ENCODE results near the gene CAPN15.

The CAPN15 gene

GRCh38 chr16:557463-558297, 30.2 kb downstream of the CAPN15 start:
- H4K20me1 ChIP-seq (ENCODE audit: insufficient read depth), result no peaks in the 10 kb centered on the region
- H3K4me2 ChIP-seq, result no peak overlapping the region
- no peak for TF ChIP-seq CTCF (conservative IDR thresholded peaks at IDR 0.05; ENCODE audit: low read depth, low read length)

GRCh38 chr16:558298-559020, 30.9 kb downstream of the CAPN15 start:
- H3K27ac ChIP-seq, result no peak overlapping the region
- no peak for TF ChIP-seq CTCF (conservative IDR thresholded peaks at IDR 0.05; ENCODE audit: low read depth, low read length)
- no peaks in the 10 kb centered on the region for H4K20me1 ChIP-seq (ENCODE audit: insufficient read depth)
- H3K36me3 ChIP-seq (ENCODE audit: insufficient read depth), result no peaks in the 10 kb centered on the region
- H3K79me2 ChIP-seq (ENCODE audit: insufficient read depth, low read depth), result no peaks in the 10 kb centered on the region
- no peak overlapping the region for H2AFZ ChIP-seq (ENCODE audit: low read depth)
- H3K9ac ChIP-seq, result no peak overlapping the region
- H3K4me3 ChIP-seq (IDR thresholded peaks at IDR 0.05; ENCODE audit: insufficient read depth, low read depth, low read length), result no peak overlapping the region
- H3K4me1 ChIP-seq (ENCODE audit: low read depth, poor library complexity, severe bottlenecking), result no peaks in the 10 kb centered on the region
- no peak overlapping the region for H3K4me2 ChIP-seq
- H3K27me3 ChIP-seq (ENCODE audit: insufficient read depth, low read depth), result peaks cover 36% of the 10 kb centered on the region

More at GRCh38 chr16:557463-558297, 30.2 kb downstream of the CAPN15 start:
- Histone ChIP-seq H2AFZ (ENCODE audit: low read depth) (no peak overlapping the region), H3K27ac (no peak overlapping the region), H3K4me3 (IDR thresholded peaks at IDR 0.05; ENCODE audit: insufficient read depth, low read depth, low read length) (no peak overlapping the region), H3K4me1 (ENCODE audit: low read depth, poor library complexity, severe bottlenecking) (no peaks in the 10 kb centered on the region), H3K36me3 (ENCODE audit: insufficient read depth) (no peaks in the 10 kb centered on the region), H3K27me3 (ENCODE audit: insufficient read depth, low read depth) (peaks cover 35% of the 10 kb centered on the region), H3K79me2 (ENCODE audit: insufficient read depth, low read depth) (no peaks in the 10 kb centered on the region), H3K9ac (no peak overlapping the region)

- no peak overlapping the region for H3K27ac ChIP-seq
- no peak for TF ChIP-seq CTCF (conservative IDR thresholded peaks at IDR 0.05; ENCODE audit: low read depth, low read length)
- no peak overlapping the region for H2AFZ ChIP-seq (ENCODE audit: low read depth)
- no peak overlapping the region for H3K4me2 ChIP-seq
- H3K4me1 ChIP-seq (ENCODE audit: low read depth, poor library complexity, severe bottlenecking), result no peaks in the 10 kb centered on the region
- no peaks in the 10 kb centered on the region for H3K36me3 ChIP-seq (ENCODE audit: insufficient read depth)
- H3K27me3 ChIP-seq (ENCODE audit: insufficient read depth, low read depth), result peaks cover 36% of the 10 kb centered on the region
- H3K9ac ChIP-seq, result no peak overlapping the region
- H3K4me3 ChIP-seq (IDR thresholded peaks at IDR 0.05; ENCODE audit: insufficient read depth, low read depth, low read length), result no peak overlapping the region
- H4K20me1 ChIP-seq (ENCODE audit: insufficient read depth), result no peaks in the 10 kb centered on the region
- no peaks in the 10 kb centered on the region for H3K79me2 ChIP-seq (ENCODE audit: insufficient read depth, low read depth)
These were observed 31.5 kb downstream of the CAPN15 start for GRCh38 chr16:559021-559380.

- no peak for TF ChIP-seq CTCF (conservative IDR thresholded peaks at IDR 0.05; ENCODE audit: low read depth, low read length)
- Histone ChIP-seq H2AFZ (ENCODE audit: low read depth) (no peak overlapping the region), H3K27ac (no peak overlapping the region), H3K27me3 (ENCODE audit: insufficient read depth, low read depth) (peaks cover 36% of the 10 kb centered on the region), H3K79me2 (ENCODE audit: insufficient read depth, low read depth) (no peaks in the 10 kb centered on the region), H3K36me3 (ENCODE audit: insufficient read depth) (no peaks in the 10 kb centered on the region), H4K20me1 (ENCODE audit: insufficient read depth) (no peaks in the 10 kb centered on the region), H3K4me3 (IDR thresholded peaks at IDR 0.05; ENCODE audit: insufficient read depth, low read depth, low read length) (no peak overlapping the region), H3K9ac (no peak overlapping the region), H3K4me2 (no peak overlapping the region), H3K4me1 (ENCODE audit: low read depth, poor library complexity, severe bottlenecking) (no peaks in the 10 kb centered on the region)
These were observed 32.1 kb downstream of the CAPN15 start for GRCh38 chr16:559411-560203.

Measured in KMS-11 (cell line).